ENCODE measurements around the gene NUDT5.

NUDT5 gene

GRCh38 chr10:12189426-12189825 lies 6.3 kb downstream of the NUDT5 start:
- ChIA-PET POLR2A (no interaction called here), CTCF (interaction anchor here (1.2 kb wide), 1 partner anchor 12 kb away, joined by 5 read pairs; no protein-coding TSS in a partner anchor)
- TF ChIP-seq CTCF (IDR thresholded peaks at IDR 0.05; ENCODE audit: insufficient read depth, low read length, missing control alignments), result no peak

GRCh38 chr10:12188656-12189055 lies 7.0 kb downstream of the NUDT5 start:
- TF ChIP-seq CTCF (IDR thresholded peaks at IDR 0.05; ENCODE audit: insufficient read depth, low read length, missing control alignments), result no peak
- H3K4me3 ChIP-seq (ENCODE audit: low read depth, low read length), result no peak overlapping the region
- DNase-seq (ENCODE audit: low read depth, low spot score), result no peak
- ChIA-PET CTCF (no interaction called here), POLR2A (no interaction called here)

More at GRCh38 chr10:12189426-12189825, 6.3 kb downstream of the NUDT5 start:
- DNase-seq (ENCODE audit: low read depth, low spot score), result no peak
- no peak overlapping the region for H3K4me3 ChIP-seq (ENCODE audit: low read depth, low read length)

- DNase-seq (ENCODE audit: low read depth, low spot score), result no peak
- CTCF ChIA-PET, result interaction anchor here (0.6 to 0.7 kb wide), 2 partner anchors 9 to 41 kb away, joined by 3 read pairs; partner anchors contain the start of genes CDC123 and NUDT5
- TF ChIP-seq CTCF (IDR thresholded peaks at IDR 0.05; ENCODE audit: insufficient read depth, low read length, missing control alignments), result no peak
- POLR2A ChIA-PET, result no interaction called here
- H3K4me3 ChIP-seq (ENCODE audit: low read depth, low read length), result no peak overlapping the region
Observed at GRCh38 chr10:12187321-12187905, 8.3 kb downstream of the NUDT5 start.

- ChIA-PET CTCF (interaction anchor here (1.3 kb wide), 1 partner anchor 10 kb away, joined by 3 read pairs; no protein-coding TSS in a partner anchor), POLR2A (no interaction called here)
- no peak for TF ChIP-seq CTCF (IDR thresholded peaks at IDR 0.05; ENCODE audit: insufficient read depth, low read length, missing control alignments)
- no peak overlapping the region for H3K4me3 ChIP-seq (ENCODE audit: low read depth, low read length)
- no peak for DNase-seq (ENCODE audit: low read depth, low spot score)
Observed at GRCh38 chr10:12186323-12186722, 9.4 kb downstream of the NUDT5 start.

- H3K4me3 ChIP-seq (ENCODE audit: low read depth, low read length), result no peak overlapping the region
- no peak for TF ChIP-seq CTCF (IDR thresholded peaks at IDR 0.05; ENCODE audit: insufficient read depth, low read length, missing control alignments)
- POLR2A ChIA-PET, result interaction anchor here (1.0 kb wide), 1 partner anchor 11 kb away, joined by 3 read pairs; no protein-coding TSS in a partner anchor
- CTCF ChIA-PET, result interaction anchor here (1.2 to 1.4 kb wide), 2 partner anchors 9 to 31 kb away, joined by 3 to 5 read pairs; no protein-coding TSS in a partner anchor
- DNase-seq (ENCODE audit: low read depth, low spot score), result no peak
Observed at GRCh38 chr10:12184165-12184564, 11.5 kb downstream of the NUDT5 start.

GRCh38 chr10:12181065-12181775 lies 14.5 kb downstream of the NUDT5 start:
- no peak for DNase-seq (ENCODE audit: low read depth, low spot score)
- no peak overlapping the region for H3K4me3 ChIP-seq (ENCODE audit: low read depth, low read length)
- TF ChIP-seq CTCF (IDR thresholded peaks at IDR 0.05; ENCODE audit: insufficient read depth, low read length, missing control alignments), result no peak
- ChIA-PET CTCF (interaction anchor here (1.0 to 2.7 kb wide), 3 partner anchors 9 to 34 kb away, joined by 3 to 7 read pairs (median 4); no protein-coding TSS in a partner anchor), POLR2A (interaction anchor here (0.5 kb wide), 1 partner anchor 587 kb away, joined by 3 read pairs; no protein-coding TSS in a partner anchor)
